ENCODE results near the gene GRID2. TPM values are rescaled to one million over a fixed set of nuclear protein-coding genes. Genes with fewer than 3 reads are reported as not detected.

Gene GRID2
- total RNA-seq, 1 experiment from 2014 or later, result not detected

GRCh38 chr4:93786149-93786548 lies 1482.4 kb downstream of the GRID2 start:
- Histone ChIP-seq H3K4me3 (ENCODE audit: low read depth, low read length) (no peak overlapping the region), H3K36me3 (ENCODE audit: control insufficient read depth, insufficient read depth, low read length) (no peaks in the 10 kb centered on the region), H3K9me3 (no peaks in the 10 kb centered on the region), H3K27me3 (replicated peaks; ENCODE audit: control insufficient read depth, insufficient read depth, low read length) (no peaks in the 10 kb centered on the region), H3K4me1 (no peaks in the 10 kb centered on the region)
- no peak for TF ChIP-seq CTCF (IDR thresholded peaks at IDR 0.05; ENCODE audit: insufficient read depth in 1 of 2, low read depth in 1 of 2, low read length in 1 of 2, severe bottlenecking in 1 of 2, unreplicated experiment in 1 of 2)
- no peak for DNase-seq
- Mint-ChIP-seq H3K9me3 (ENCODE audit: unreplicated experiment) (no peaks in the 10 kb centered on the region), H3K36me3 (ENCODE audit: insufficient read depth, unreplicated experiment) (no peaks in the 10 kb centered on the region), H3K4me1 (ENCODE audit: low read depth, unreplicated experiment) (no peaks in the 10 kb centered on the region), H3K27me3 (ENCODE audit: insufficient read depth, unreplicated experiment) (no peaks in the 10 kb centered on the region), H3K27ac (ENCODE audit: unreplicated experiment) (no peak overlapping the region), H3K4me3 (ENCODE audit: unreplicated experiment) (no peak overlapping the region)
- CTCF ChIA-PET, result no interaction called here
- intact Hi-C loops (cut with micrococcal nuclease; ENCODE audit: unreplicated experiment), result no loop called here
- BruUV-seq (replicated peaks), result no TSS peak
- POLR2A ChIA-PET, result no interaction called here

- no TSS peak for BruUV-seq (replicated peaks)
- Histone ChIP-seq H3K4me1 (no peaks in the 10 kb centered on the region), H3K4me3 (ENCODE audit: low read depth, low read length) (no peak overlapping the region), H3K36me3 (ENCODE audit: control insufficient read depth, insufficient read depth, low read length) (no peaks in the 10 kb centered on the region), H3K9me3 (no peaks in the 10 kb centered on the region), H3K27me3 (replicated peaks; ENCODE audit: control insufficient read depth, insufficient read depth, low read length) (no peaks in the 10 kb centered on the region)
- peak; percentile 29 to 53 for TF ChIP-seq CTCF (IDR thresholded peaks at IDR 0.05; ENCODE audit: insufficient read depth in 1 of 2, low read depth in 1 of 2, low read length in 1 of 2, severe bottlenecking in 1 of 2, unreplicated experiment in 1 of 2)
- CTCF ChIA-PET, result no interaction called here
- Mint-ChIP-seq H3K36me3 (ENCODE audit: insufficient read depth, unreplicated experiment) (no peaks in the 10 kb centered on the region), H3K9me3 (ENCODE audit: unreplicated experiment) (no peaks in the 10 kb centered on the region), H3K27me3 (ENCODE audit: insufficient read depth, unreplicated experiment) (peaks cover under 1% of the 10 kb centered on the region), H3K4me1 (ENCODE audit: low read depth, unreplicated experiment) (no peaks in the 10 kb centered on the region), H3K4me3 (ENCODE audit: unreplicated experiment) (no peak overlapping the region), H3K27ac (ENCODE audit: unreplicated experiment) (no peak overlapping the region)
- peak in 1 of 2 experiments; percentile 15 for DNase-seq
- intact Hi-C loops (cut with micrococcal nuclease; ENCODE audit: unreplicated experiment), result loop anchor here (1.0 kb wide), 1 partner anchor 78 kb away; no protein-coding TSS in a partner anchor
- POLR2A ChIA-PET, result no interaction called here
These were observed 1484.9 kb downstream of the GRID2 start for GRCh38 chr4:93788712-93789111.

GRCh38 chr4:93791570-93792195 lies 1487.9 kb downstream of the GRID2 start:
- no peaks in the 10 kb centered on the region for H3K27me3 ChIP-seq (replicated peaks; ENCODE audit: control insufficient read depth, insufficient read depth, low read length)
- POLR2A ChIA-PET, result no interaction called here
- peak; percentile 44 to 57 for DNase-seq

More at GRCh38 chr4:93791570-93792195, 1487.9 kb downstream of the GRID2 start:
- Mint-ChIP-seq H3K27me3 (ENCODE audit: insufficient read depth, unreplicated experiment) (peaks cover 5% of the 10 kb centered on the region), H3K27ac (ENCODE audit: unreplicated experiment) (no peak overlapping the region), H3K4me1 (ENCODE audit: low read depth, unreplicated experiment) (no peaks in the 10 kb centered on the region), H3K9me3 (ENCODE audit: unreplicated experiment) (no peaks in the 10 kb centered on the region), H3K4me3 (ENCODE audit: unreplicated experiment) (no peak overlapping the region), H3K36me3 (ENCODE audit: insufficient read depth, unreplicated experiment) (no peaks in the 10 kb centered on the region)
- no peak overlapping the region for H3K4me3 ChIP-seq (ENCODE audit: low read depth, low read length)
- no peaks in the 10 kb centered on the region for H3K36me3 ChIP-seq (ENCODE audit: control insufficient read depth, insufficient read depth, low read length)
- no TSS peak for BruUV-seq (replicated peaks)
- intact Hi-C loops (cut with micrococcal nuclease; ENCODE audit: unreplicated experiment), result loop anchor here (1.0 to 10.0 kb wide), 4 partner anchors 105 to 603 kb away; no protein-coding TSS in a partner anchor
- no peaks in the 10 kb centered on the region for H3K9me3 ChIP-seq
- peak; percentile 75 to 80 for TF ChIP-seq CTCF (IDR thresholded peaks at IDR 0.05; ENCODE audit: insufficient read depth in 1 of 2, low read depth in 1 of 2, low read length in 1 of 2, severe bottlenecking in 1 of 2, unreplicated experiment in 1 of 2)
- CTCF ChIA-PET, result interaction anchor here (1.2 kb wide), 1 partner anchor 335 kb away, joined by 3 read pairs; no protein-coding TSS in a partner anchor
- H3K4me1 ChIP-seq, result no peaks in the 10 kb centered on the region
